ENCODE data around the gene CTRB2.
"Not testable (repeated sequence)": the region's sequence is repeated elsewhere in the genome, so short reads cannot be mapped to it uniquely, and the experiment has no call there.

CTRB2 gene

DNA sequence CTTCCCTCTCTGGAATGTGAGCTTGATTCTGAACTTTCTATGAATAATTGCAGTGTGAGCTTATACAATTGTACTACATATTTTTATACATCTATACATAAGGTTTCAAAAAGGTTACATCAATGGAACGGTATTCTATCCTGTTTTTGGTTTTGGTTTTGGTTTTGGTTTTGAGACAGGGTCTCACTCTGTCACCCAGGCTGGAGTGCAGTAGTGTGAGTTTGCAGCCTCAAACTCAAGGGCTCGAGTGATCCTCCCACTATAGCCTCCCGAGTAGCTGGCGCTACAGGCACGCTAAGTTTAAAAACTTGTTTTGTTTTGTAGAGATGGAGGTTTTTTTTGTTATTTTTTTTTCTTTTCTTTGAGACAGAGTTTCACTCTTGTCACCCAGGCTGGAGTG is 12.9 kb upstream of the CTRB2 start:
- TF ChIP-seq, protein P1, sequence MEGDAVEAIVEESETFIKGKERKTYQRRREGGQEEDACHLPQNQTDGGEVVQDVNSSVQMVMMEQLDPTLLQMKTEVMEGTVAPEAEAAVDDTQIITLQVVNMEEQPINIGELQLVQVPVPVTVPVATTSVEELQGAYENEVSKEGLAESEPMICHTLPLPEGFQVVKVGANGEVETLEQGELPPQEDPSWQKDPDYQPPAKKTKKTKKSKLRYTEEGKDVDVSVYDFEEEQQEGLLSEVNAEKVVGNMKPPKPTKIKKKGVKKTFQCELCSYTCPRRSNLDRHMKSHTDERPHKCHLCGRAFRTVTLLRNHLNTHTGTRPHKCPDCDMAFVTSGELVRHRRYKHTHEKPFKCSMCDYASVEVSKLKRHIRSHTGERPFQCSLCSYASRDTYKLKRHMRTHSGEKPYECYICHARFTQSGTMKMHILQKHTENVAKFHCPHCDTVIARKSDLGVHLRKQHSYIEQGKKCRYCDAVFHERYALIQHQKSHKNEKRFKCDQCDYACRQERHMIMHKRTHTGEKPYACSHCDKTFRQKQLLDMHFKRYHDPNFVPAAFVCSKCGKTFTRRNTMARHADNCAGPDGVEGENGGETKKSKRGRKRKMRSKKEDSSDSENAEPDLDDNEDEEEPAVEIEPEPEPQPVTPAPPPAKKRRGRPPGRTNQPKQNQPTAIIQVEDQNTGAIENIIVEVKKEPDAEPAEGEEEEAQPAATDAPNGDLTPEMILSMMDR (conservative IDR thresholded peaks at IDR 0.05), result no peak
- H3K27ac ChIP-seq, result no peak overlapping the region

GRCh38 chr16:75219088-75219487 is 12.1 kb upstream of the CTRB2 start:
- TF ChIP-seq, protein P1 (conservative IDR thresholded peaks at IDR 0.05), result no peak
- no peak overlapping the region for H3K27ac ChIP-seq

DNA sequence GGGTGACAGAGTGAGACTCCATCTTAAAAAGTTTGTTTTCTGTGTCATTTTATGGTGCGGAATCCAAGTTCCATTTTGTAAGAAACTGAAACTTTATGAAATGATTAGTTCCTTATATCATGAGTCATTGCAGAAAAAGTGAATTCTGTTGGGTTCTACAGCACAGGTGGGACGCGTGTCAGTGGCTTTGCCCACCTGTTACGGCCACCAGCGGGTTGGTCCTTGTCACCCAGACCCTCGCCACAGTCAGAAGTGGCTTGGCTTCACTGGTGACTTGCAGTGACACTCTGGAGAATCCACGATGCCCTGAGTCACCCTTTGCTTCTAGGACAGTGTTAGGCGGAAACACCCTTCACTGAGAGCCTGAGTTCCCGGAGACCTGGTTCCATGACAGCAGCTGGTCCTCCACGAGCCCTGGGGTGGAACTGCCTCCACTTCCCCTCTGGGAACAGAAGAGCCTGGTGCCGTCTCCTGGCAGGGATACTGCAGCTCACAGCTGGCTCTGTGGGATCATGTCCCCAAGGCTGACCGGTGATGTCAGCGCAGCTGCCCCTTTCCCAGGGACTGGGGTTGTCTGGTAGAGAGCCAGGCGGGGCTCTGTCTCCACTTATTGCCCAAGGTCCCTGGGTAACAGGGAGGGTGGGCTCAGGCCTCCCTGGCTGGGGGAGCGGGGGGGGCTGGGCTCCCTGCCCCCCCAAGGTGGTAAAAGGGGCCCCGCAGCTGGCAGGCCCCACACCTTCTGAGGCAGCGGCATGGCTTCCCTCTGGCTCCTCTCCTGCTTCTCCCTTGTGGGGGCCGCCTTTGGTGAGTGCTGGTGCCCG is 11.5 kb upstream of the CTRB2 start, which contains the start of gene CTRB1:
TSS of gene CTRB1 (plus strand) at position 733 of the 821 bp plus-strand sequence. CDS start at position 753, 20 bp downstream.
- H3K27ac ChIP-seq, result no peak within 1 kb of the TSS
- TF ChIP-seq, protein P1 (conservative IDR thresholded peaks at IDR 0.05), result no peak

GRCh38 chr16:75217389-75217851 is 10.5 kb upstream of the CTRB2 start:
- H3K27ac ChIP-seq, result no peak overlapping the region
- TF ChIP-seq, protein P1 (conservative IDR thresholded peaks at IDR 0.05), result no peak

DNA sequence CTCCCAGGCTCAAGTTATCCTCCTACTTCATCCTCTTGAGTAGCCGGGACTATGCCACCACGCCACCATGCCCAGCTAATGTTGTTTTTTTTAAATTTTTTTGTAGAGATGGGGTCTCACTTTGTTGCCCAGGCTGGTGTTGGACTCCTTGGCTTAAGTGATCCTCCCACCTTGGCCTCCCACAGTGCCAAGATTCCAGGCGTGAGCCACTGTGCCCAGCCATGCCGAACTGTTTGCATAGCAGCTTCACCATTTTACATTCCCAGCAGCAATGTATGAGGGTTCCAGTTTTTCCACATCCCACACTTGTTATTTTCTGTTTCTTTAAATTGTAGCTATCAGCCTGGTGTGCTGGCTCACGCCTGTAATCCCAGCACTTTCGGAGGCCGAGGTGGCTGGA is 9.6 kb upstream of the CTRB2 start:
- TF ChIP-seq, protein P1 (conservative IDR thresholded peaks at IDR 0.05), result no peak
- H3K27ac ChIP-seq, result no peak overlapping the region

GRCh38 chr16:75216127-75216526 is 9.2 kb upstream of the CTRB2 start:
- H3K27ac ChIP-seq, result no peak overlapping the region
- TF ChIP-seq, protein P1 (conservative IDR thresholded peaks at IDR 0.05), result no peak

- not testable (repeated sequence) for H3K27ac ChIP-seq
Measured at GRCh38 chr16:75211286-75211685, 4.3 kb upstream of the CTRB2 start.

- TF ChIP-seq, protein P1 (conservative IDR thresholded peaks at IDR 0.05), result no peak
- H3K27ac ChIP-seq, result no peak overlapping the region
Measured at GRCh38 chr16:75209944-75210343, 3.0 kb upstream of the CTRB2 start.

- not testable (repeated sequence) for H3K27ac ChIP-seq
Measured at GRCh38 chr16:75209514-75209913, 2.6 kb upstream of the CTRB2 start.

All from VCaP (cell line).